Measurements from ENCODE around the gene TNK1.
A peak's percentile ranks its signal among the peaks of the same experiment; 100 is the strongest.

The TNK1 gene

DNA sequence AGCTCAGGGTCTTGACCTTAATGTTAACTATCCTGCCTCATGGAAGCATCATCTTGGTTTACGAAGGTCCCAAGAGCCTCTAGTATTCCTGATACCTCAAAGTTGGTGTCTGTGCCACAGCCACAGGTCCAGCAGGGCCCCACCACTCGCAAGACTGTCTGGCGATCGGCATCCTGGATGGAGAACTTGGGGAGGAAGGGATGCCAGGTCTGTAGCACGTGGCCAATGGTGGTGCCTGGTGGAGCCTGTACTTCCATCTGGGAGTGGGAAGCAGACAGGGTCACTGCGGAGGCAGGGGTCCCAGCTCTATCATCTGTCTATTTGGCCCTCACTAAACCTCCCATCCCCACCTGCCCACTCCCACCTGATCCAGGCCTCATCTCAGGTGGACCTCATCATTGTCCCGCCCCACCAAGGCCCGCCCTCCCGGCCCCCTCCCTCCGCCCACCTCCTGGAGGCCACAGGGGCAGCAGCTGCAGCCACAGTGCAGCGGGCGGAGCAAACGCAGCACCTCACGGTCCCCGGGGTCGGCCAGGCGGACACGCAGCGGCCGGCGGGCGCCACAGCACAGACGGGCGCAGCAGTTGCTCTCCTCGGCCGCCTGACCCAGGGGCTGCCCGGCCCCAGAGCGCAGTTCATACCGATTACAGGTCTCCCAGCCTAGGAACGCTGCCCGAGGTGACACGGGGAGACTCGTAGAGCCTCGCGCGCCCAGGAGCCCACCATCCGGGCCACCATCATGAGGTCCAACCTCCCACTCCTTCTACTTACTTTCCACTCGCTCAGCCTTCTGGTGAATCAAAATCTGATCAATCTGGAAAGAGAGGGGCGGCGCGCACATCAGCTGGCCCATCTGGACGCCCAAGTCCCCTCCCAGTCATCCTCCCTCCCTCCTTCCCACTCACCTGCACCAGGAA lies 12.1 kb downstream of the TNK1 start:
- H3K4me2 ChIP-seq (ENCODE audit: low read depth, low read length, poor library complexity, severe bottlenecking) = peak overlapping the region; percentile 82
- no peaks in the 10 kb centered on the region for H4K20me1 ChIP-seq (ENCODE audit: low read depth, low read length)
- no peaks in the 10 kb centered on the region for H3K36me3 ChIP-seq (ENCODE audit: low read length)
- no peaks in the 10 kb centered on the region for H3K79me2 ChIP-seq (ENCODE audit: insufficient read depth, low read length)
- peak overlapping the region; percentile 94 for H2AFZ ChIP-seq (ENCODE audit: low read depth, low read length, severe bottlenecking)
- H3K9me3 ChIP-seq (ENCODE audit: insufficient read depth, low read length) = no peaks in the 10 kb centered on the region
- H3K9me2 ChIP-seq (replicated peaks; ENCODE audit: insufficient read depth, low read length) = no peaks in the 10 kb centered on the region
- no peaks in the 10 kb centered on the region for H3K27me3 ChIP-seq (ENCODE audit: low read length)
- TF ChIP-seq, protein P1, sequence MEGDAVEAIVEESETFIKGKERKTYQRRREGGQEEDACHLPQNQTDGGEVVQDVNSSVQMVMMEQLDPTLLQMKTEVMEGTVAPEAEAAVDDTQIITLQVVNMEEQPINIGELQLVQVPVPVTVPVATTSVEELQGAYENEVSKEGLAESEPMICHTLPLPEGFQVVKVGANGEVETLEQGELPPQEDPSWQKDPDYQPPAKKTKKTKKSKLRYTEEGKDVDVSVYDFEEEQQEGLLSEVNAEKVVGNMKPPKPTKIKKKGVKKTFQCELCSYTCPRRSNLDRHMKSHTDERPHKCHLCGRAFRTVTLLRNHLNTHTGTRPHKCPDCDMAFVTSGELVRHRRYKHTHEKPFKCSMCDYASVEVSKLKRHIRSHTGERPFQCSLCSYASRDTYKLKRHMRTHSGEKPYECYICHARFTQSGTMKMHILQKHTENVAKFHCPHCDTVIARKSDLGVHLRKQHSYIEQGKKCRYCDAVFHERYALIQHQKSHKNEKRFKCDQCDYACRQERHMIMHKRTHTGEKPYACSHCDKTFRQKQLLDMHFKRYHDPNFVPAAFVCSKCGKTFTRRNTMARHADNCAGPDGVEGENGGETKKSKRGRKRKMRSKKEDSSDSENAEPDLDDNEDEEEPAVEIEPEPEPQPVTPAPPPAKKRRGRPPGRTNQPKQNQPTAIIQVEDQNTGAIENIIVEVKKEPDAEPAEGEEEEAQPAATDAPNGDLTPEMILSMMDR (IDR thresholded peaks at IDR 0.05; ENCODE audit: insufficient read depth, low read length, poor library complexity, severe bottlenecking) = no peak
- no peak for TF ChIP-seq EZH2phosphoT487 (conservative IDR thresholded peaks at IDR 0.05; ENCODE audit: low read length)
- H3K4me3 ChIP-seq (ENCODE audit: insufficient read depth, low read length, poor library complexity, severe bottlenecking) = peak overlapping the region; percentile 71
- 0 out of 2 replicates have a peak, but pooled peaks cover 3% of the 10 kb centered on the region for H3F3A ChIP-seq (ENCODE audit: insufficient read depth)
- peak overlapping the region; percentile 80 for H3K9ac ChIP-seq (ENCODE audit: low read length)
- H3K27ac ChIP-seq (ENCODE audit: low read depth, low read length) = no peak overlapping the region

DNA sequence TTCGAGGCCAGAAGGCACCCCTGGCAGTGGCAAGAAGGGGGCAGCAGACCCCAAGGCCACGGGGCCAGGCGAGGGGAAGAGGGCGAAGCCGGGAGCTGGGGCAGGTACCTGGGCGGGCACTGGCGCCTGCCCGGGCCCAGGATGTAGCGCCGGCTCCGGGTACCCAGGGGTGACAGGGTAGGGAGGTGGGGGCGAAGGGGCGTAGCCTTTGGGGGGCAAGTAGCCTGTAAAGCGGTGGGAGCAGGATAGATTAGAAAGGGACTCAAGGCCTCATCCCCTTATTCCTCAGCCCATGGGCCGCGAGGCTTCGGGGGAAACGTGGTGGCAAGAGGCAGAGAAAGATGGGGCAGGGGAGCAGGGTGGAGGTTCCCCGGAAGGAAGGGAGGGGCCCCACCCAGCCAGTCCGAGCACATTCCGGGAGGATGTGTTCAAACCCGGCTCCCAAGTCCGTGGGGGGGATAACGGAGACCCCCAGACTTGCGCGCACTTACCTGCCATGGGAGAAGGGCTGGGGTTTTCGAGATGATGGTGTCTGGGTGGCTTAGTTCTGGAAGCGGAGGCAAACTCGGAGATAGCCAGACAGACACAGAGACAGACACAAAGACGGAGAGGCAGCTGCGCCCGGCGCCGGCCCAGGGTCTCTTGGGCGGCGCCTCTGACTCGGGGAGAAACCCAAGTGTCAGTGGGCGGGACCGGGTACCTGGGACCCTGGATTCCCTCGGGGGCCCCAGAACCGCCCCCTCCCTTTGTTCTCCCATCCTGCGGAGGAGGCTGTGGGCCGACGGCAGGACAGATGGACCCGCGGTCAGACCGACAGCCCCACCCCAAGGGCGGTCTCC lies 12.9 kb downstream of the TNK1 start:
- H3K9me3 ChIP-seq (ENCODE audit: insufficient read depth, low read length) = no peaks in the 10 kb centered on the region
- peak overlapping the region; percentile 40 for H3K27ac ChIP-seq (ENCODE audit: low read depth, low read length)
- H3K4me3 ChIP-seq (ENCODE audit: insufficient read depth, low read length, poor library complexity, severe bottlenecking) = peak overlapping the region; percentile 71
- H3K79me2 ChIP-seq (ENCODE audit: insufficient read depth, low read length) = no peaks in the 10 kb centered on the region
- no peaks in the 10 kb centered on the region for H3K36me3 ChIP-seq (ENCODE audit: low read length)
- H3F3A ChIP-seq (ENCODE audit: insufficient read depth) = 0 out of 2 replicates have a peak, but pooled peaks cover 3% of the 10 kb centered on the region
- no peaks in the 10 kb centered on the region for H3K27me3 ChIP-seq (ENCODE audit: low read length)
- no peaks in the 10 kb centered on the region for H4K20me1 ChIP-seq (ENCODE audit: low read depth, low read length)
- H3K4me2 ChIP-seq (ENCODE audit: low read depth, low read length, poor library complexity, severe bottlenecking) = peak overlapping the region; percentile 82
- H2AFZ ChIP-seq (ENCODE audit: low read depth, low read length, severe bottlenecking) = peak overlapping the region; percentile 94
- TF ChIP-seq EZH2phosphoT487 (conservative IDR thresholded peaks at IDR 0.05; ENCODE audit: low read length) = no peak
- TF ChIP-seq, protein P1 (IDR thresholded peaks at IDR 0.05; ENCODE audit: insufficient read depth, low read length, poor library complexity, severe bottlenecking) = no peak
- no peaks in the 10 kb centered on the region for H3K9me2 ChIP-seq (replicated peaks; ENCODE audit: insufficient read depth, low read length)
- H3K9ac ChIP-seq (ENCODE audit: low read length) = peak overlapping the region; percentile 80

DNA sequence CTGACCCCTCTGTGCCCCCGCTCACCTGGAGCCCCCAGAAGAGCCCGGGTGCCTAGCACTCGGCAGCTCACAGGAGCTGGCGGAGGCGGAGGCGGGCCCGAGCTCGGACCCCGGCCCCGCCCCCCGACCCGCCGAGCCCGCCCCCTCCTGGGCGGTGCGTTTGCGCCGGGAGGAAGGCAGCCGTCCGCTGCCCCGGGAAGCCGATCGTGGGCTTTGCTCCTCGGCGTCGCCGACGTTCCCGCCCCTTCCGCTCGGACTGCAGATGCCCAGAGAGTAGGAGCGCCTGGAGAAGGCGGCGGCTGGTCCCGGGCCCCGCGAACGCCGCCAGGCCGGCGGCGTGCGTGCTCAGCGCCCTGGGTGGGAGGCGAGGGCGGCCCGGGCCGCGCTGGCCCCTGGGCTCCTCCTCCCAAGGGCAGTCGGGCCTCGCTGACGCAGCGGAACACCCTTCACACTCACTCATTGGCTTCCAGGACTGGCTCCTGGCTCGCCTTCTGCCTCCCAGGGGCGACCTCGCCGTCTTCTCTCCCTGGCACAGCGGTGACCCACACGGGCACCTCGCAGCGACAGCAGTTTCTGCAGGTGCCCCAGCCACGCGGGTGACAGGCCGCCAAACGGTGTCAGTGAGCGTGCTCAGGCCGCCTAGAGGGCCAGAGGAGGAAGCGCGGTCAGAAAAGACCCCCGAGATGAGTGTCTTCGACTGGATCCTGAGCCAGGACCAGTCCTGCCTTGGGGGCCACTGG lies 13.7 kb downstream of the TNK1 start, which contains the start of gene PLSCR3:
Gene PLSCR3, minus strand, starts transcription at position 74 of the 740 bp plus-strand sequence. CDS start 415 bp downstream, outside the sequence.
- Histone ChIP-seq H3K9ac (ENCODE audit: low read length) (peak within 1 kb of the TSS; percentile 80), H3K36me3 (ENCODE audit: low read length) (no peaks in the 10 kb centered on the region), H3F3A (ENCODE audit: insufficient read depth) (0 out of 2 replicates have a peak, but pooled peaks cover 3% of the 10 kb centered on the region), H3K9me2 (replicated peaks; ENCODE audit: insufficient read depth, low read length) (no peaks in the 10 kb centered on the region), H4K20me1 (ENCODE audit: low read depth, low read length) (no peaks in the 10 kb centered on the region), H3K27ac (ENCODE audit: low read depth, low read length) (peak within 1 kb of the TSS; percentile 40), H3K4me2 (ENCODE audit: low read depth, low read length, poor library complexity, severe bottlenecking) (peak within 1 kb of the TSS; percentile 82), H3K79me2 (ENCODE audit: insufficient read depth, low read length) (no peaks in the 10 kb centered on the region), H3K4me3 (ENCODE audit: insufficient read depth, low read length, poor library complexity, severe bottlenecking) (peak within 1 kb of the TSS; percentile 71), H3K9me3 (ENCODE audit: insufficient read depth, low read length) (no peaks in the 10 kb centered on the region), H3K27me3 (ENCODE audit: low read length) (no peaks in the 10 kb centered on the region), H2AFZ (ENCODE audit: low read depth, low read length, severe bottlenecking) (peak within 1 kb of the TSS; percentile 94)
- no peak for TF ChIP-seq EZH2phosphoT487 (conservative IDR thresholded peaks at IDR 0.05; ENCODE audit: low read length)
- TF ChIP-seq, protein P1 (IDR thresholded peaks at IDR 0.05; ENCODE audit: insufficient read depth, low read length, poor library complexity, severe bottlenecking) = no peak

Measured in SU-DHL-6 (cell line).